H1 (cell line): ENCODE results near the gene LRRC4C. TPM values are rescaled to one million over a fixed set of nuclear protein-coding genes. Genes with fewer than 3 reads are reported as not detected.
"Not testable (repeated sequence)": the region's sequence is repeated elsewhere in the genome, so short reads cannot be mapped to it uniquely, and the experiment has no call there.

Experiments used
- CTCF ChIA-PET: fragments of 300-600 bp; sonication (Branson Sonifier 250); formaldehyde crosslinking; loops from one replicate; lab custom pipeline; 2021; ENCODE audit not compliant: partially characterized antibody; lab: Charles Lee
- POLR2A ChIA-PET: fragments of 300-600 bp; sonication (Branson Sonifier 250); formaldehyde crosslinking; loops from one replicate; lab custom pipeline; 2021; ENCODE audit warnings: inconsistent platforms; ENCODE audit not compliant: partially characterized antibody; lab: Charles Lee
- DNase-seq, 2 experiments: peaks; one replicate each; pipeline versions ENCODE4 v3.0.0 to v3.0.0-alpha.2; 2010 to 2022; ENCODE audit warnings: low spot score in 2 of 2, low read depth in 1 of 2, mixed read lengths in 1 of 2
- FAIRE-seq: peaks from 2 replicates; lab custom pipeline; 2011; peaks lifted over from hg19 to GRCh38; lab: Jason Lieb, UNC
- H2AFZ ChIP-seq: 2 replicates; pipeline ENCODE4 v1.8.1; 2012; ENCODE audit warnings: low read length, inconsistent platforms
- H2AK5ac ChIP-seq: 2 replicates; pipeline ENCODE4 v1.6.1; 2013; ENCODE audit warnings: low read depth, low read length
- H2BK120ac ChIP-seq: replicated peaks from 2 replicates; pipeline ENCODE3; 2013; ENCODE audit warnings: low read depth, low read length, inconsistent platforms
- H2BK12ac ChIP-seq: 2 replicates; pipeline ENCODE4 v1.6.1; 2013; ENCODE audit warnings: low read depth, low read length
- H2BK15ac ChIP-seq: 2 replicates; pipeline ENCODE4 v1.6.1; 2013; ENCODE audit warnings: low read length
- H2BK20ac ChIP-seq: 2 replicates; pipeline ENCODE4 v1.6.1; 2013; ENCODE audit warnings: low read length
- H2BK5ac ChIP-seq: 2 replicates; pipeline ENCODE4 v1.6.1; 2013; ENCODE audit warnings: low read depth, low read length
- H3K14ac ChIP-seq: 2 replicates; pipeline ENCODE4 v1.6.1; 2013; ENCODE audit warnings: inconsistent platforms; ENCODE audit not compliant: insufficient read length
- H3K18ac ChIP-seq: 2 replicates; pipeline ENCODE4 v1.6.1; 2013; ENCODE audit warnings: low read length; ENCODE audit errors: extremely low read depth
- H3K23ac ChIP-seq: 2 replicates; pipeline ENCODE4 v1.6.1; 2013; ENCODE audit warnings: inconsistent platforms; ENCODE audit not compliant: insufficient read length
- H3K23me2 ChIP-seq: 2 replicates; pipeline ENCODE4 v1.6.1; 2013; ENCODE audit warnings: low read depth, low read length
- H3K27ac ChIP-seq: 2 replicates; pipeline ENCODE4 v1.6.1; 2011; ENCODE audit warnings: low read depth, low read length, inconsistent platforms
- H3K27me3 ChIP-seq, 4 experiments: replicated peaks in 1 of 4; 1 replicate in 1 of 4; 2 replicates in 3 of 4; pipeline versions ENCODE4 v1.6.1 to v1.8.1; 2011 to 2013; ENCODE audit warnings: low read length in 3 of 4, mild to moderate bottlenecking in 3 of 4, inconsistent platforms in 2 of 4, mixed read lengths in 2 of 4, moderate library complexity in 1 of 4; ENCODE audit not compliant: control insufficient read depth in 3 of 4, insufficient read depth in 3 of 4; ENCODE audit errors: extremely low read depth in 1 of 4
- H3K36me3 ChIP-seq, 4 experiments: 2 replicates each; pipeline versions ENCODE4 v1.6.1 to v1.8.1; 2011 to 2013; ENCODE audit warnings: mild to moderate bottlenecking in 4 of 4, low read length in 3 of 4, moderate library complexity in 2 of 4, control low read depth in 1 of 4, inconsistent platforms in 1 of 4; ENCODE audit not compliant: insufficient read depth in 4 of 4, control insufficient read depth in 2 of 4
- H3K4ac ChIP-seq: replicated peaks from 2 replicates; pipeline ENCODE3; 2013; ENCODE audit warnings: low read length, low read depth, mixed read lengths, inconsistent platforms; ENCODE audit not compliant: insufficient read length
- H3K4me1 ChIP-seq, 4 experiments: replicated peaks in 1 of 4; 1 replicate in 1 of 4; 2 replicates in 3 of 4; pipeline versions ENCODE4 v1.6.1 to v1.8.1; 2011 to 2013; ENCODE audit warnings: low read length in 3 of 4, inconsistent platforms in 2 of 4, mixed read lengths in 1 of 4; ENCODE audit not compliant: insufficient read depth in 4 of 4, control insufficient read depth in 3 of 4
- H3K4me2 ChIP-seq, 2 experiments: 2 replicates each; pipeline versions ENCODE4 v1.6.1 to v1.8.1; 2011 to 2013; ENCODE audit warnings: low read depth in 2 of 2, low read length in 2 of 2, control low read depth in 1 of 2, inconsistent platforms in 1 of 2, mild to moderate bottlenecking in 1 of 2; ENCODE audit not compliant: insufficient read depth in 1 of 2
- H3K4me3 ChIP-seq, 4 experiments: fragments of 200-600, 300-600 bp in 1 of 4; sonication (generic), shearing (Covaris generic), sonication (Bioruptor Twin) in 1 of 4; 2 replicates each; pipeline versions ENCODE4 v1.5.1 to v1.8.1; 2011 to 2016; ENCODE audit warnings: low read length in 4 of 4, low read depth in 3 of 4, control low read depth in 2 of 4, inconsistent platforms in 2 of 4, mild to moderate bottlenecking in 2 of 4, mixed read lengths in 1 of 4, moderate library complexity in 1 of 4; ENCODE audit not compliant: insufficient read depth in 2 of 4; ENCODE audit errors: extremely low read depth in 1 of 4
- H3K56ac ChIP-seq: replicated peaks from 2 replicates; pipeline ENCODE3; 2013; ENCODE audit warnings: low read depth, mild to moderate bottlenecking, mixed read lengths, low read length, inconsistent platforms; ENCODE audit not compliant: insufficient read length
- H3K79me1 ChIP-seq: 2 replicates; pipeline ENCODE4 v1.6.1; 2013; ENCODE audit warnings: low read depth, low read length, control low read depth
- H3K79me2 ChIP-seq, 2 experiments: 2 replicates each; pipeline versions ENCODE4 v1.6.1 to v1.8.1; 2012 to 2013; ENCODE audit warnings: low read length in 2 of 2, mild to moderate bottlenecking in 2 of 2, inconsistent platforms in 1 of 2; ENCODE audit not compliant: insufficient read depth in 2 of 2, control insufficient read depth in 1 of 2
- H3K9ac ChIP-seq, 4 experiments: replicated peaks in 1 of 4; 1 replicate in 1 of 4; 2 replicates in 3 of 4; pipeline versions ENCODE4 v1.6.1 to v1.8.1; 2011 to 2013; ENCODE audit warnings: low read depth in 3 of 4, low read length in 3 of 4, control low read depth in 2 of 4, mild to moderate bottlenecking in 2 of 4, moderate library complexity in 2 of 4, inconsistent platforms in 1 of 4; ENCODE audit errors: extremely low read depth in 1 of 4
- H3K9me3 ChIP-seq, 2 experiments: 2 replicates each; pipeline versions ENCODE4 v1.6.1 to v1.8.1; 2012 to 2013; ENCODE audit warnings: mild to moderate bottlenecking in 2 of 2, moderate library complexity in 2 of 2, control low read depth in 1 of 2, inconsistent platforms in 1 of 2, low read depth in 1 of 2, low read length in 1 of 2, mixed read lengths in 1 of 2; ENCODE audit not compliant: insufficient read depth in 2 of 2
- H4K20me1 ChIP-seq, 2 experiments: replicated peaks in 1 of 2; 2 replicates each; pipeline versions ENCODE3 to v1.8.1; 2011 to 2013; ENCODE audit warnings: inconsistent platforms in 2 of 2, low read length in 2 of 2, mild to moderate bottlenecking in 1 of 2; ENCODE audit not compliant: insufficient read depth in 2 of 2, control insufficient read depth in 1 of 2
- H4K5ac ChIP-seq: 2 replicates; pipeline ENCODE4 v1.6.1; 2013; ENCODE audit warnings: low read length, low read depth, mixed read lengths, inconsistent platforms; ENCODE audit not compliant: insufficient read length
- H4K8ac ChIP-seq: 2 replicates; pipeline ENCODE4 v1.8.0; 2013; ENCODE audit warnings: mild to moderate bottlenecking, moderate library complexity, low read length, inconsistent platforms; ENCODE audit not compliant: insufficient read depth; ENCODE audit errors: extremely low read depth
- H4K91ac ChIP-seq: replicated peaks from 2 replicates; pipeline ENCODE3; 2013; ENCODE audit warnings: low read length, mixed read lengths, inconsistent platforms; ENCODE audit not compliant: insufficient read length
- WGBS, 2 experiments: shearing (Covaris generic) in 1 of 2; methylation state at CpG; one replicate each; pipeline versions ENCODE4 v1.1.6 to v1.1.7; 2013 to 2015; ENCODE audit warnings: low lambda C conversion rate in 2 of 2, mixed read lengths in 2 of 2, inconsistent platforms in 1 of 2, low coverage in 1 of 2, missing lambda C conversion rate in 1 of 2; ENCODE audit not compliant: insufficient replicate concordance in 2 of 2, insufficient coverage in 1 of 2, insufficient read length in 1 of 2; ENCODE audit errors: extremely low coverage in 1 of 2, missing lambda C conversion rate in 1 of 2; 5-methylcytosine and 5-hydroxymethylcytosine counted together
- polyA plus RNA-seq, 7 experiments: library from polyadenylated mRNA; depleted of rRNA in 3 of 7; stranded (reverse) in 5 of 7; unstranded in 2 of 7; fragments of >200 nt in 5 of 7; fragments of 200-250 nt in 2 of 7; gene quantifications; 1 replicate in 5 of 7; 2 replicates in 1 of 7; 4 replicates in 1 of 7; pipeline versions ENCODE4 v1.2.1 to v1.2.3, GENCODE V29; 2011 to 2013; ENCODE audit warnings: missing spikeins in 2 of 7, mixed read lengths in 2 of 7
- total RNA-seq: library from RNA; stranded (reverse); fragmentation: NEBNext Ultra II Directional; extraction: Animal tissue kit (Norgen Biotek cat#: 25700); gene quantifications from 2 replicates; pipeline ENCODE4 v1.2.1, GENCODE V29; 2021

LRRC4C gene
- total and polyA plus RNA-seq, 2 of the 8 experiments (the other 6 are each of a cell fraction or from before 2014, with no cell fraction given): 0.23 to 2.2 TPM

DNA sequence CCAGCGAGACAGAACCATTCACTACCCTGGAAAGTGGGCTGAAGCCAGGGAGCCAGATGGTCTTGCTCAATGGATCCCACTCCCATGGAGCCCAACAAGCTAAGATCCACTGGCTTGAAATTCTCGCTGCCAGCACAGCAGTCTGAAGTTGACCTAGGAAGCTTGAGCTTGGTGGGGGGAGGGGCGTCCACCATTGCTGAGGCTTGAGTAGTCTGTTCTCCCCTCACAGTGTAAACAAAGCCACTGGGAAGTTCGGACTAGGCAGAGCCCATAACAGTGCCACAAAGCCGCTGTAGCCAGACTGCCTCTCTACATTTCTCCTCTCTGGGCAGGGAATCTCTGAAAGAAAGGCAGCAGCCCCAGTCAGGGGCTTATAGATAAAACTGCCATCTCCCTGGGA lies 1266.9 kb downstream of the LRRC4C start:
- H2BK20ac ChIP-seq, H3K23me2 ChIP-seq, H3K4ac ChIP-seq, FAIRE-seq, H3K14ac ChIP-seq, H2AK5ac ChIP-seq, H4K8ac ChIP-seq, H3K9me3 ChIP-seq, H3K18ac ChIP-seq, H2BK12ac ChIP-seq, H2BK120ac ChIP-seq, H3K4me3 ChIP-seq, H3K23ac ChIP-seq, H3K36me3 ChIP-seq, H3K79me1 ChIP-seq, H3K9ac ChIP-seq, H4K91ac ChIP-seq, H3K4me1 ChIP-seq, H3K79me2 ChIP-seq, H4K5ac ChIP-seq, H2BK15ac ChIP-seq, DNase-seq, H2AFZ ChIP-seq, H3K27me3 ChIP-seq, H4K20me1 ChIP-seq, H2BK5ac ChIP-seq, H3K56ac ChIP-seq, H3K27ac ChIP-seq: not testable (repeated sequence)
- 81% methylated on average over 5 of the region's 5 CpGs; no CpG with 5 or more reads in 1 of the 2 experiments for WGBS, 2 experiments
- POLR2A ChIA-PET: interaction anchor here (1.2 kb wide), 1 partner anchor 228 kb away, joined by 4 read pairs; no protein-coding TSS in a partner anchor
- 0 out of 4 replicates have a peak overlapping the region, but pooled peaks of 1 of the 2 experiments have one; percentile 2 for H3K4me2 ChIP-seq
- CTCF ChIA-PET: interaction anchor here (0.6 to 1.0 kb wide), 4 partner anchors 101 to 472 kb away, joined by 3 read pairs; no protein-coding TSS in a partner anchor
